ENCODE data around the gene PROM1.

GRCh38 chr4:15920723-15921591, 162.9 kb downstream of the PROM1 start:
- TF ChIP-seq CTCF (IDR thresholded peaks at IDR 0.05; ENCODE audit: control extremely low read depth in 1 of 3, insufficient read depth in 1 of 3, low read depth in 1 of 3, low read length in 3 of 3), result no peak
- no peak for TF ChIP-seq POLR2A (IDR thresholded peaks at IDR 0.05; ENCODE audit: control extremely low read depth in 1 of 2, low read depth in 2 of 2, low read length in 2 of 2)
- TF ChIP-seq MAFK (IDR thresholded peaks at IDR 0.05; ENCODE audit: low read depth, low read length), result no peak

Measured in H1 (cell line).